Caco-2 (cell line): ENCODE measurements around the gene LRRC73. TPM values are rescaled to one million over a fixed set of nuclear protein-coding genes. Genes with fewer than 3 reads are reported as not detected.

Experiments
- BruUV-seq: library from RNA; stranded (reverse); fragments of 400-500 nt; replicated peaks from 2 replicates; lab custom pipeline; 2021; lab: Mats Ljungman, UMichigan
- CTCF ChIA-PET: fragments of 300-600 bp; sonication (Branson Sonifier 250); formaldehyde crosslinking; loops from one replicate; lab custom pipeline; 2022; ENCODE audit warnings: antibody characterized with exemption; lab: Charles Lee
- POLR2A ChIA-PET: fragments of 300-600 bp; sonication (Branson Sonifier 250); formaldehyde crosslinking; loops from one replicate; lab custom pipeline; 2022; ENCODE audit warnings: antibody characterized with exemption; lab: Charles Lee
- DNase-seq, 2 experiments: peaks; one replicate each; pipeline versions ENCODE4 v3.0.0 to v3.0.0-alpha.2; 2020 to 2022
- H3K27me3 ChIP-seq: replicated peaks from 2 replicates; pipeline ENCODE4 v1.6.0; 2011; ENCODE audit warnings: low read length; ENCODE audit not compliant: control insufficient read depth, insufficient read depth
- H3K36me3 ChIP-seq: 2 replicates; pipeline ENCODE4 v1.5.1; 2011; ENCODE audit warnings: low read length; ENCODE audit not compliant: control insufficient read depth, insufficient read depth
- H3K4me1 ChIP-seq: fragments of 250-450 bp; sonication (Bioruptor Pico); 2 replicates; pipeline ENCODE4 v1.5.1; 2020; ENCODE audit warnings: mild to moderate bottlenecking
- H3K4me3 ChIP-seq: 2 replicates; pipeline ENCODE4 v1.5.1; 2011; ENCODE audit warnings: low read depth, mild to moderate bottlenecking, control low read depth, low read length
- H3K9me3 ChIP-seq: fragments of 250-450 bp; sonication (Bioruptor Pico); 2 replicates; pipeline ENCODE4 v1.5.1; 2020; ENCODE audit warnings: mild to moderate bottlenecking, moderate library complexity
- H3K27ac Mint-ChIP-seq: one replicate; pipeline ENCODE4 v1.8.0; 2022; ENCODE audit warnings: mixed read lengths; ENCODE audit not compliant: unreplicated experiment
- H3K27me3 Mint-ChIP-seq: one replicate; pipeline ENCODE4 v1.8.0; 2022; ENCODE audit warnings: mixed read lengths; ENCODE audit not compliant: insufficient read depth, unreplicated experiment
- H3K36me3 Mint-ChIP-seq: one replicate; pipeline ENCODE4 v1.8.0; 2022; ENCODE audit warnings: mild to moderate bottlenecking, mixed read lengths; ENCODE audit not compliant: insufficient read depth, unreplicated experiment
- H3K4me1 Mint-ChIP-seq: one replicate; pipeline ENCODE4 v1.8.0; 2022; ENCODE audit warnings: low read depth, mixed read lengths; ENCODE audit not compliant: unreplicated experiment
- H3K4me3 Mint-ChIP-seq: one replicate; pipeline ENCODE4 v1.8.0; 2022; ENCODE audit warnings: mild to moderate bottlenecking, moderate library complexity, mixed read lengths; ENCODE audit not compliant: unreplicated experiment
- H3K9me3 Mint-ChIP-seq: one replicate; pipeline ENCODE4 v1.8.0; 2022; ENCODE audit warnings: mixed read lengths; ENCODE audit not compliant: unreplicated experiment
- CTCF ChIP-seq, 2 experiments: fragments of 200-600 bp in 1 of 2; IDR thresholded peaks; 1 replicate in 1 of 2; 2 replicates in 1 of 2; pipeline versions ENCODE4 v1.5.1 to v1.8.0; 2011 to 2022; ENCODE audit warnings: antibody characterized with exemption in 1 of 2, control low read depth in 1 of 2, inconsistent platforms in 1 of 2, low read depth in 1 of 2, low read length in 1 of 2, mild to moderate bottlenecking in 1 of 2, moderate library complexity in 1 of 2; ENCODE audit not compliant: insufficient read depth in 1 of 2, severe bottlenecking in 1 of 2, unreplicated experiment in 1 of 2
- intact Hi-C: fragments of 100-400 bp; cut with micrococcal nuclease; formaldehyde crosslinking; loops from one replicate; pipeline ENCODE4 v1.10.0; 2022; ENCODE audit not compliant: unreplicated experiment
- total RNA-seq: library from RNA; stranded (reverse); gene quantifications from 2 replicates; pipeline ENCODE4 v1.2.3, GENCODE V29; 2022

LRRC73 gene
- total RNA-seq, 1 experiment from 2014 or later: 0.14 TPM

GRCh38 chr6:43497689-43498088, 12.5 kb downstream of the LRRC73 start:
- Mint-ChIP-seq H3K9me3 (no peaks in the 10 kb centered on the region), H3K27me3 (no peaks in the 10 kb centered on the region), H3K4me1 (peaks cover 20% of the 10 kb centered on the region), H3K27ac (no peak overlapping the region), H3K36me3 (peaks cover 21% of the 10 kb centered on the region), H3K4me3 (no peak overlapping the region)
- no TSS peak for BruUV-seq
- intact Hi-C loops: no loop called here
- H3K27me3 ChIP-seq: no peaks in the 10 kb centered on the region
- ChIA-PET POLR2A (no interaction called here), CTCF (interaction anchor here (1.5 to 2.4 kb wide), 4 partner anchors 20 to 111 kb away, joined by 3 to 19 read pairs (median 8); partner anchors contain the start of genes DLK2 and TJAP1)
- H3K36me3 ChIP-seq: peaks cover 3% of the 10 kb centered on the region; the same call in 1 of the 2 replicates
- TF ChIP-seq CTCF (IDR thresholded peaks at IDR 0.05; ENCODE audit: insufficient read depth in 1 of 2, low read depth in 1 of 2, low read length in 1 of 2, severe bottlenecking in 1 of 2, unreplicated experiment in 1 of 2): no peak
- peaks cover 37% of the 10 kb centered on the region for H3K4me1 ChIP-seq
- H3K4me3 ChIP-seq: no peak overlapping the region
- H3K9me3 ChIP-seq: no peaks in the 10 kb centered on the region
- no peak for DNase-seq

GRCh38 chr6:43497129-43497396, 13.1 kb downstream of the LRRC73 start:
- intact Hi-C loops: no loop called here
- H3K27me3 Mint-ChIP-seq: no peaks in the 10 kb centered on the region
- POLR2A ChIA-PET: interaction anchor here (0.5 to 1.0 kb wide), 3 partner anchors 9 to 128 kb away, joined by 3 to 4 read pairs (median 3); partner anchors contain the start of gene ZNF318

More at GRCh38 chr6:43497129-43497396, 13.1 kb downstream of the LRRC73 start:
- H3K36me3 Mint-ChIP-seq: peaks cover 21% of the 10 kb centered on the region
- Histone ChIP-seq H3K36me3 (peaks cover 3% of the 10 kb centered on the region; the same call in 1 of the 2 replicates), H3K4me1 (peaks cover 37% of the 10 kb centered on the region), H3K27me3 (no peaks in the 10 kb centered on the region), H3K9me3 (no peaks in the 10 kb centered on the region), H3K4me3 (no peak overlapping the region)
- H3K4me1 Mint-ChIP-seq: peaks cover 20% of the 10 kb centered on the region
- DNase-seq: no peak
- H3K4me3 Mint-ChIP-seq: no peak overlapping the region
- TF ChIP-seq CTCF (IDR thresholded peaks at IDR 0.05; ENCODE audit: insufficient read depth in 1 of 2, low read depth in 1 of 2, low read length in 1 of 2, severe bottlenecking in 1 of 2, unreplicated experiment in 1 of 2): no peak
- no peaks in the 10 kb centered on the region for H3K9me3 Mint-ChIP-seq
- no TSS peak for BruUV-seq
- CTCF ChIA-PET: interaction anchor here (1.0 to 2.4 kb wide), 9 partner anchors 10 to 234 kb away, joined by 3 to 19 read pairs (median 5); partner anchors contain the start of genes DLK2 and TJAP1
- H3K27ac Mint-ChIP-seq: no peak overlapping the region
